WTC11 (cell line): Measurements from ENCODE around the gene PDE4B. TPM values are rescaled to one million over a fixed set of nuclear protein-coding genes. Genes with fewer than 3 reads are reported as not detected.

Experiments
- ATAC-seq: fragments of 200-7000 bp; cut with Tn5 transposase; 2 replicates; pipeline ENCODE4 v1.10.0; 2021; ENCODE audit warnings: mild to moderate bottlenecking, moderate library complexity
- CTCF ChIA-PET: fragments of 300-600 bp; sonication (Branson Sonifier 250); formaldehyde crosslinking; loops from one replicate; lab custom pipeline; 2021; ENCODE audit warnings: antibody characterized with exemption; lab: Charles Lee
- POLR2A ChIA-PET: fragments of 350-600 bp; sonication (Branson Sonifier 250); formaldehyde crosslinking; loops from one replicate; lab custom pipeline; 2021; ENCODE audit warnings: antibody characterized with exemption; lab: Charles Lee
- DNase-seq: peaks from one replicate; pipeline ENCODE4 v3.0.0; 2021; ENCODE audit warnings: low spot score
- H3K27ac Mint-ChIP-seq: 2 replicates; pipeline ENCODE4 v1.8.0; 2021; ENCODE audit warnings: mixed read lengths
- H3K27me3 Mint-ChIP-seq: 2 replicates; pipeline ENCODE4 v1.8.0; 2021; ENCODE audit warnings: low read depth, mild to moderate bottlenecking, moderate library complexity, mixed read lengths
- H3K36me3 Mint-ChIP-seq: 2 replicates; pipeline ENCODE4 v1.8.0; 2021; ENCODE audit warnings: mixed read lengths
- H3K4me1 Mint-ChIP-seq: 2 replicates; pipeline ENCODE4 v1.8.0; 2022; ENCODE audit warnings: mixed read lengths
- H3K4me3 Mint-ChIP-seq: 2 replicates; pipeline ENCODE4 v1.8.0; 2021; ENCODE audit warnings: mild to moderate bottlenecking, moderate library complexity, mixed read lengths
- H3K9me3 Mint-ChIP-seq: 2 replicates; pipeline ENCODE4 v1.8.0; 2021; ENCODE audit warnings: mixed read lengths
- ATF1 ChIP-seq: sonication (generic); formaldehyde crosslinking; IDR thresholded peaks from 2 replicates; pipeline ENCODE4 v1.8.1; 2023; ENCODE audit warnings: mild to moderate bottlenecking, moderate library complexity, missing genetic modification reagents
- ETV6 ChIP-seq: sonication (generic); formaldehyde crosslinking; IDR thresholded peaks from 2 replicates; pipeline ENCODE4 v1.8.1; 2022; ENCODE audit warnings: mild to moderate bottlenecking, missing genetic modification reagents
- MYBL2 ChIP-seq: sonication (generic); formaldehyde crosslinking; IDR thresholded peaks from 2 replicates; pipeline ENCODE4 v1.8.1; 2023; ENCODE audit warnings: mild to moderate bottlenecking, moderate library complexity, missing genetic modification reagents
- NFATC4 ChIP-seq: fragments of 250-450 bp; sonication (Bioruptor Pico); IDR thresholded peaks from 2 replicates; pipeline ENCODE4 v1.9.0; 2021; ENCODE audit warnings: mild to moderate bottlenecking
- NFE2L1 ChIP-seq: sonication (generic); formaldehyde crosslinking; IDR thresholded peaks from 2 replicates; pipeline ENCODE4 v1.8.1; 2023; ENCODE audit warnings: missing genetic modification reagents
- NR2C2 ChIP-seq: sonication (generic); formaldehyde crosslinking; IDR thresholded peaks from 2 replicates; pipeline ENCODE4 v1.8.0; 2022; ENCODE audit warnings: mild to moderate bottlenecking, missing genetic modification reagents
- SOX15 ChIP-seq: fragments of 250-450 bp; sonication (Bioruptor Pico); IDR thresholded peaks from 2 replicates; pipeline ENCODE4 v1.9.0; 2021; ENCODE audit warnings: mild to moderate bottlenecking
- ZBTB21 ChIP-seq: sonication (generic); formaldehyde crosslinking; IDR thresholded peaks from 2 replicates; pipeline ENCODE4 v1.8.1; 2023; ENCODE audit warnings: mild to moderate bottlenecking, missing genetic modification reagents, borderline replicate concordance
- ZNF396 ChIP-seq: fragments of 250-450 bp; sonication (Bioruptor Pico); IDR thresholded peaks from 2 replicates; pipeline ENCODE4 v1.8.0; 2021; ENCODE audit warnings: mild to moderate bottlenecking, moderate library complexity, borderline replicate concordance
- ZNF671 ChIP-seq: fragments of 250-450 bp; sonication (Bioruptor Pico); IDR thresholded peaks from 2 replicates; pipeline ENCODE4 v1.8.0; 2021; ENCODE audit warnings: mild to moderate bottlenecking
- total RNA-seq: library from RNA; stranded (reverse); gene quantifications from 3 replicates; pipeline ENCODE4 v1.2.3, GENCODE V29; 2021
- TF ChIP-seq, protein P1 (sequence below): sonication (generic); formaldehyde crosslinking; IDR thresholded peaks from 2 replicates; pipeline ENCODE4 v1.8.0; 2022; ENCODE audit warnings: missing genetic modification reagents
- TF ChIP-seq, protein P2 (sequence below): fragments of 200-600 bp; IDR thresholded peaks from 2 replicates; pipeline ENCODE4 v1.8.0; 2022; ENCODE audit warnings: antibody characterized with exemption
- TF ChIP-seq, protein P3 (sequence below): sonication (generic); formaldehyde crosslinking; IDR thresholded peaks from 2 replicates; pipeline ENCODE4 v1.8.1; 2022; ENCODE audit warnings: mild to moderate bottlenecking, missing genetic modification reagents, moderate library complexity, borderline replicate concordance
- TF ChIP-seq, protein P4 (sequence below): sonication (generic); formaldehyde crosslinking; IDR thresholded peaks from 2 replicates; pipeline ENCODE4 v1.8.1; 2023; ENCODE audit warnings: mild to moderate bottlenecking, missing genetic modification reagents

Gene PDE4B
- total RNA-seq, 1 experiment from 2014 or later, result 8.0 TPM

DNA sequence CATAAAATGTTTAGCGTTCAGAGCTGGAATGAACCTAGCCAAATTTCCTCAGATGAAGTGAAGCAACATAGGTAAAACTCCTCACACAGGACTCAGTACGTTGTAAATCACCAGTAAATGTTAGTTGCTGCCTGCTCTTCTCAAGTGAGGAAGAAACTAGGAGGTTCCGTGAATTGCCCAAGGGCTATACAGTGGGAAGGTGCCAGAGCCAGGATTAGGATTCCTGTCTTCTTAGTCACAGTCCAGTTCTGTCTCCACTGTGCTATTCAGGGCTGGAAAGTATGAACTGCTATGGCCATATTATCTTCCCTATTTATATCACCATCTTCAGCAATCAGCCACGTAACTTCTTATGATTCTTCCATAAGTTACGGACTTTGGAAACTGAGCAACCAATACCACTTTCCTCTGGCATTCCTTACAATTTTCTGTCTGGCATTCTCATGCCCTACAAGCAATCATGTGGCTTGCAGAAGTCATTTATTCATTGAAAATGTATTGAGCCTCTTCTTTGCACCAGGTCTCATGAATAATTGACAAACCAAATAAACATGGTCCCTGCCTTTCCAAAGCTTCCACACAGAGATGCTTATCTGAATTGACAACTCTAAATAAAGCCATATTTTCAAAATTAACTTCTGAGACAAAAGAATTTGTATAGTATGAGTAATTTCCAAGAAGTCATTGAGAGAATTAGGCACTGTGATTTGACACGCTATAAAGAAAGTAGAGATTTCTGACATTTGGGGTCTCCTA, 469.7 kb downstream of the PDE4B start (continued):
- TF ChIP-seq, protein P1, sequence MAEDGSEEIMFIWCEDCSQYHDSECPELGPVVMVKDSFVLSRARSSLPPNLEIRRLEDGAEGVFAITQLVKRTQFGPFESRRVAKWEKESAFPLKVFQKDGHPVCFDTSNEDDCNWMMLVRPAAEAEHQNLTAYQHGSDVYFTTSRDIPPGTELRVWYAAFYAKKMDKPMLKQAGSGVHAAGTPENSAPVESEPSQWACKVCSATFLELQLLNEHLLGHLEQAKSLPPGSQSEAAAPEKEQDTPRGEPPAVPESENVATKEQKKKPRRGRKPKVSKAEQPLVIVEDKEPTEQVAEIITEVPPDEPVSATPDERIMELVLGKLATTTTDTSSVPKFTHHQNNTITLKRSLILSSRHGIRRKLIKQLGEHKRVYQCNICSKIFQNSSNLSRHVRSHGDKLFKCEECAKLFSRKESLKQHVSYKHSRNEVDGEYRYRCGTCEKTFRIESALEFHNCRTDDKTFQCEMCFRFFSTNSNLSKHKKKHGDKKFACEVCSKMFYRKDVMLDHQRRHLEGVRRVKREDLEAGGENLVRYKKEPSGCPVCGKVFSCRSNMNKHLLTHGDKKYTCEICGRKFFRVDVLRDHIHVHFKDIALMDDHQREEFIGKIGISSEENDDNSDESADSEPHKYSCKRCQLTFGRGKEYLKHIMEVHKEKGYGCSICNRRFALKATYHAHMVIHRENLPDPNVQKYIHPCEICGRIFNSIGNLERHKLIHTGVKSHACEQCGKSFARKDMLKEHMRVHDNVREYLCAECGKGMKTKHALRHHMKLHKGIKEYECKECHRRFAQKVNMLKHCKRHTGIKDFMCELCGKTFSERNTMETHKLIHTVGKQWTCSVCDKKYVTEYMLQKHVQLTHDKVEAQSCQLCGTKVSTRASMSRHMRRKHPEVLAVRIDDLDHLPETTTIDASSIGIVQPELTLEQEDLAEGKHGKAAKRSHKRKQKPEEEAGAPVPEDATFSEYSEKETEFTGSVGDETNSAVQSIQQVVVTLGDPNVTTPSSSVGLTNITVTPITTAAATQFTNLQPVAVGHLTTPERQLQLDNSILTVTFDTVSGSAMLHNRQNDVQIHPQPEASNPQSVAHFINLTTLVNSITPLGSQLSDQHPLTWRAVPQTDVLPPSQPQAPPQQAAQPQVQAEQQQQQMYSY (CRISPR knock-in tag), result no peak
- no peak for TF ChIP-seq NFATC4 (CRISPR knock-in tag)
- TF ChIP-seq NFE2L1, result no peak
- no peak for TF ChIP-seq MYBL2 (CRISPR knock-in tag)
- TF ChIP-seq, protein P2, sequence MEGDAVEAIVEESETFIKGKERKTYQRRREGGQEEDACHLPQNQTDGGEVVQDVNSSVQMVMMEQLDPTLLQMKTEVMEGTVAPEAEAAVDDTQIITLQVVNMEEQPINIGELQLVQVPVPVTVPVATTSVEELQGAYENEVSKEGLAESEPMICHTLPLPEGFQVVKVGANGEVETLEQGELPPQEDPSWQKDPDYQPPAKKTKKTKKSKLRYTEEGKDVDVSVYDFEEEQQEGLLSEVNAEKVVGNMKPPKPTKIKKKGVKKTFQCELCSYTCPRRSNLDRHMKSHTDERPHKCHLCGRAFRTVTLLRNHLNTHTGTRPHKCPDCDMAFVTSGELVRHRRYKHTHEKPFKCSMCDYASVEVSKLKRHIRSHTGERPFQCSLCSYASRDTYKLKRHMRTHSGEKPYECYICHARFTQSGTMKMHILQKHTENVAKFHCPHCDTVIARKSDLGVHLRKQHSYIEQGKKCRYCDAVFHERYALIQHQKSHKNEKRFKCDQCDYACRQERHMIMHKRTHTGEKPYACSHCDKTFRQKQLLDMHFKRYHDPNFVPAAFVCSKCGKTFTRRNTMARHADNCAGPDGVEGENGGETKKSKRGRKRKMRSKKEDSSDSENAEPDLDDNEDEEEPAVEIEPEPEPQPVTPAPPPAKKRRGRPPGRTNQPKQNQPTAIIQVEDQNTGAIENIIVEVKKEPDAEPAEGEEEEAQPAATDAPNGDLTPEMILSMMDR, result no peak
- no peak for TF ChIP-seq ATF1 (CRISPR knock-in tag)
- TF ChIP-seq, protein P3, sequence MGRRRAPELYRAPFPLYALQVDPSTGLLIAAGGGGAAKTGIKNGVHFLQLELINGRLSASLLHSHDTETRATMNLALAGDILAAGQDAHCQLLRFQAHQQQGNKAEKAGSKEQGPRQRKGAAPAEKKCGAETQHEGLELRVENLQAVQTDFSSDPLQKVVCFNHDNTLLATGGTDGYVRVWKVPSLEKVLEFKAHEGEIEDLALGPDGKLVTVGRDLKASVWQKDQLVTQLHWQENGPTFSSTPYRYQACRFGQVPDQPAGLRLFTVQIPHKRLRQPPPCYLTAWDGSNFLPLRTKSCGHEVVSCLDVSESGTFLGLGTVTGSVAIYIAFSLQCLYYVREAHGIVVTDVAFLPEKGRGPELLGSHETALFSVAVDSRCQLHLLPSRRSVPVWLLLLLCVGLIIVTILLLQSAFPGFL, result no peak

DNA sequence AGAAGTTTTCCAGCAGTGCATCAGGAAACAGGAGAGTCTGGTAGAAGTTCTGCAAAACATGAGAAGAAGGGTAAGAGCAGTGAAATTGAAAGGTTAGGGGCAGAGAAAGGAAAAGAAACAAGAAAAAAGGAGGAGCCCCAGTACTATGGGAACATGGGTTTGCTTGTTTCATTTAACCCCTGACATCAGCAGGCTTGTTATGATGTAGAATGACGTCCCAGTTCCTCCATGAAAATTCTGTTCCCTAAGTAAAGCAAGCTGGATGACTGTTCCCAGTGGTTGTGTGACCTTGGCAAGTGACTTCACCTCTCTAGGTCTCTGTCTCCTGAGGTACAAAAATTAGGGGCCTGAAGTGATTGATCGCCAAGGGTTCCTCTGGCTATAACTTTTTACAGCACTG, 472.6 kb downstream of the PDE4B start:
- no peaks in the 10 kb centered on the region; the same call in 1 of the 2 replicates for H3K27me3 Mint-ChIP-seq
- ChIA-PET POLR2A (interaction anchor here (0.6 kb wide), 1 partner anchor 132 kb away, joined by 5 read pairs; no protein-coding TSS in a partner anchor), CTCF (no interaction called here)
- H3K4me3 Mint-ChIP-seq, result no peak overlapping the region
- no peak overlapping the region for H3K27ac Mint-ChIP-seq
- TF ChIP-seq ZBTB21 (no peak), NR2C2 (CRISPR knock-in tag) (no peak), ZNF671 (CRISPR knock-in tag) (no peak), SOX15 (CRISPR knock-in tag) (no peak)
- TF ChIP-seq, protein P4, sequence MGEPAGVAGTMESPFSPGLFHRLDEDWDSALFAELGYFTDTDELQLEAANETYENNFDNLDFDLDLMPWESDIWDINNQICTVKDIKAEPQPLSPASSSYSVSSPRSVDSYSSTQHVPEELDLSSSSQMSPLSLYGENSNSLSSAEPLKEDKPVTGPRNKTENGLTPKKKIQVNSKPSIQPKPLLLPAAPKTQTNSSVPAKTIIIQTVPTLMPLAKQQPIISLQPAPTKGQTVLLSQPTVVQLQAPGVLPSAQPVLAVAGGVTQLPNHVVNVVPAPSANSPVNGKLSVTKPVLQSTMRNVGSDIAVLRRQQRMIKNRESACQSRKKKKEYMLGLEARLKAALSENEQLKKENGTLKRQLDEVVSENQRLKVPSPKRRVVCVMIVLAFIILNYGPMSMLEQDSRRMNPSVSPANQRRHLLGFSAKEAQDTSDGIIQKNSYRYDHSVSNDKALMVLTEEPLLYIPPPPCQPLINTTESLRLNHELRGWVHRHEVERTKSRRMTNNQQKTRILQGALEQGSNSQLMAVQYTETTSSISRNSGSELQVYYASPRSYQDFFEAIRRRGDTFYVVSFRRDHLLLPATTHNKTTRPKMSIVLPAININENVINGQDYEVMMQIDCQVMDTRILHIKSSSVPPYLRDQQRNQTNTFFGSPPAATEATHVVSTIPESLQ (CRISPR knock-in tag), result no peak
- DNase-seq, result no peak
- peaks cover 37% of the 10 kb centered on the region for H3K4me1 Mint-ChIP-seq
- no peaks in the 10 kb centered on the region for H3K36me3 Mint-ChIP-seq
- H3K9me3 Mint-ChIP-seq, result no peaks in the 10 kb centered on the region
- ATAC-seq, result no peak

DNA sequence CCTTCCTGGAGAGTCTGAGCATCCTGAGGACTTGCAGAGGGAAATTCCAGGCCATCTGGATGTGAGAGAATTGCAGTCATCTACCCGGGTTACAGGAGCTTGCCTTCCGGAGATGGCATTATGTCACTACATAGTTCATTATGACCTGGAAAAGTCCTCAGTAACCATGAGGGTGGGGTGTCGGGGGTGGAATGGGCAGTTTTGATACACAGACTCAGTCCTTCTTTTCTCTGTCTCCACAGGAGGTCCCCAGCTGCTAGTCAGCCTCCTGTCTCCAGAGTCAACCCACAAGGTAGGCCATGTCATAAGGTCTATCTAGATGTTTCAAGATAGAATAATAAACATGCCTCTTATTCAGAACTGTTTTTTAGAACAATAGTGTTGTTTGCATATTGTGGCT, 473.1 kb downstream of the PDE4B start:
- Mint-ChIP-seq H3K36me3 (no peaks in the 10 kb centered on the region), H3K27ac (no peak overlapping the region), H3K4me1 (peaks cover 41% of the 10 kb centered on the region), H3K9me3 (no peaks in the 10 kb centered on the region), H3K27me3 (no peaks in the 10 kb centered on the region; the same call in 1 of the 2 replicates), H3K4me3 (no peak overlapping the region)
- ChIA-PET POLR2A (no interaction called here), CTCF (no interaction called here)
- DNase-seq (no peak), ATAC-seq (no peak)
- TF ChIP-seq ETV6 (CRISPR knock-in tag) (no peak), NFE2L1 (no peak), ZNF396 (CRISPR knock-in tag) (no peak)
- TF ChIP-seq, protein P1 (CRISPR knock-in tag), result no peak
